NB4 (cell line): ENCODE data around the gene NTRK3.

Experiments
- MYC ChIP-seq: IDR thresholded peaks from 2 replicates; pipeline ENCODE4 v1.6.1; 2011; ENCODE audit warnings: low read depth, low read length
- POLR2A ChIP-seq: IDR thresholded peaks from 2 replicates; pipeline ENCODE4 v1.6.1; 2011; ENCODE audit warnings: mild to moderate bottlenecking; ENCODE audit not compliant: insufficient read length; ENCODE audit errors: extremely low read depth
- TF ChIP-seq, protein P1 (sequence below): IDR thresholded peaks from one replicate; pipeline ENCODE4 v1.5.1; 2012; ENCODE audit warnings: low read depth, low read length
- TF ChIP-seq, protein P2 (sequence below): IDR thresholded peaks from 2 replicates; pipeline ENCODE4 v1.6.1; 2011; ENCODE audit warnings: low read depth, low read length

- no peak for TF ChIP-seq POLR2A
- TF ChIP-seq, protein P1, sequence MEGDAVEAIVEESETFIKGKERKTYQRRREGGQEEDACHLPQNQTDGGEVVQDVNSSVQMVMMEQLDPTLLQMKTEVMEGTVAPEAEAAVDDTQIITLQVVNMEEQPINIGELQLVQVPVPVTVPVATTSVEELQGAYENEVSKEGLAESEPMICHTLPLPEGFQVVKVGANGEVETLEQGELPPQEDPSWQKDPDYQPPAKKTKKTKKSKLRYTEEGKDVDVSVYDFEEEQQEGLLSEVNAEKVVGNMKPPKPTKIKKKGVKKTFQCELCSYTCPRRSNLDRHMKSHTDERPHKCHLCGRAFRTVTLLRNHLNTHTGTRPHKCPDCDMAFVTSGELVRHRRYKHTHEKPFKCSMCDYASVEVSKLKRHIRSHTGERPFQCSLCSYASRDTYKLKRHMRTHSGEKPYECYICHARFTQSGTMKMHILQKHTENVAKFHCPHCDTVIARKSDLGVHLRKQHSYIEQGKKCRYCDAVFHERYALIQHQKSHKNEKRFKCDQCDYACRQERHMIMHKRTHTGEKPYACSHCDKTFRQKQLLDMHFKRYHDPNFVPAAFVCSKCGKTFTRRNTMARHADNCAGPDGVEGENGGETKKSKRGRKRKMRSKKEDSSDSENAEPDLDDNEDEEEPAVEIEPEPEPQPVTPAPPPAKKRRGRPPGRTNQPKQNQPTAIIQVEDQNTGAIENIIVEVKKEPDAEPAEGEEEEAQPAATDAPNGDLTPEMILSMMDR = no peak
- TF ChIP-seq MYC = no peak
- TF ChIP-seq, protein P2, sequence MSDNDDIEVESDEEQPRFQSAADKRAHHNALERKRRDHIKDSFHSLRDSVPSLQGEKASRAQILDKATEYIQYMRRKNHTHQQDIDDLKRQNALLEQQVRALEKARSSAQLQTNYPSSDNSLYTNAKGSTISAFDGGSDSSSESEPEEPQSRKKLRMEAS = no peak
These were observed 150.5 kb downstream of the NTRK3 start for GRCh38 chr15:88106074-88106473.
